GM21515 (cell line): ENCODE results near the gene CALML3.

Source experiments
- ATAC-seq: cut with Tn5 transposase; IDR thresholded peaks from one replicate; pipeline ENCODE4 v1.9.1; 2021; ENCODE audit not compliant: unreplicated experiment

Gene CALML3

GRCh38 chr10:5565671-5566581, 41.2 kb downstream of the CALML3 start:
- no peak for ATAC-seq

GRCh38 chr10:5566614-5567013, 41.9 kb downstream of the CALML3 start:
- no peak for ATAC-seq

GRCh38 chr10:5567477-5567876, 42.7 kb downstream of the CALML3 start:
- ATAC-seq: no peak

GRCh38 chr10:5568984-5569383, 44.2 kb downstream of the CALML3 start:
- no peak for ATAC-seq

- ATAC-seq: no peak
Observed at GRCh38 chr10:5569568-5569967, 44.8 kb downstream of the CALML3 start.

GRCh38 chr10:5570007-5570655, 45.4 kb downstream of the CALML3 start:
- no peak for ATAC-seq

GRCh38 chr10:5570979-5571810, 46.4 kb downstream of the CALML3 start:
- ATAC-seq: no peak

GRCh38 chr10:5571826-5572225, 47.1 kb downstream of the CALML3 start:
- ATAC-seq: no peak

- no peak for ATAC-seq
Observed at GRCh38 chr10:5573319-5573950, 48.7 kb downstream of the CALML3 start.

GRCh38 chr10:5573968-5574641, 49.3 kb downstream of the CALML3 start:
- no peak for ATAC-seq

- no peak for ATAC-seq
Observed at GRCh38 chr10:5574642-5575131, 49.9 kb downstream of the CALML3 start.

GRCh38 chr10:5575144-5575481, 50.4 kb downstream of the CALML3 start:
- ATAC-seq: no peak

- no peak for ATAC-seq
Observed at GRCh38 chr10:5575482-5576153, 50.9 kb downstream of the CALML3 start.

GRCh38 chr10:5576154-5576748, 51.5 kb downstream of the CALML3 start:
- no peak for ATAC-seq
